Amniotic stem cell (primary cell): ENCODE results near the gene PIP5K1B.

Experiments used
- DNase-seq: peaks from one replicate; lab custom pipeline; 2025; lab: John Stamatoyannopoulos, UW

Gene PIP5K1B

DNA sequence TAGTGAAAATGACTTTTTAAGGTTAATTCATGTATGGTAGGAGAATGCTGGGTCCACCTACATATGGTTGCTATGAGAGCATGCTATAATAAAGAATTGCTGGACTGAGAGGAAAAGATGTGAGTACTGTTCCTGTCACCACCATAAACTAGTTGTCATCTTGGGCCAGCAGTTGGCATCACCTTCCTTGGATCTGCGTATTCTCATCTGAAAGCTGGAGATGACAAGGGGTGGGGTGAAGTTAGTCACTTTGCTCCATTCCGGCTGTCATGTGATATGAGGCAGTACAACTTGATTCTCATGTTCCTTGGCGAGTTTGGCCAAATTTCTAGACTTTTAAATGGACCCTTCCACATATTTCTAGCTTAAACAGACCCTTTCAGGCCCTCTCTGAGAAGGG, 33.3 kb downstream of the PIP5K1B start:
- no peak for DNase-seq

DNA sequence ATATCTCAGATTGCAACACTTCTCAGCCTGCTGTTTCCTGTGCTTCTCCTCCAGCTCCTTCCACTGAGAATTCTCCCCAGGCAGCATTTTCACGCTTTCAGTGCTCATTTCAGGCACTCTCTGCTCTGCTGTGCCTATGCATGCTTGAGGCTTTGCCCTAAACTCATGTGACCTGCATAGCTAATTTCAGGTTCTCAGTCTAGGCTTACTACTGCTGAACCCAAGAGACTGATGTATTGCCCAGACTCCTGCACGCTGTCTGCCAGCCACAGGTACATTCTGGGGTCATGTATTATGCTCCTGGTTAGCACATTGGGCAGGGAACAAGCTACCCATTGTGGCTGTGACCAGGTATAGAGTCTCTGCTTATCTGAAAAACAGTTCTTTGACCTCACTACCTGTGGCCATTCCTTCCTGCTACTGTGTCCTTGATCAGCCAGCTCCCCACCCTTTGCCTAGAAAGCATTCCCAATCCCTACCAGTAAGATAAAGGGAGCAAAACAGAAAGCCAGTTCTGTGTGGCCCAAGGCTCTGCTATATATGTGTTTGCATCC, 34.7 kb downstream of the PIP5K1B start:
- DNase-seq, result no peak

DNA sequence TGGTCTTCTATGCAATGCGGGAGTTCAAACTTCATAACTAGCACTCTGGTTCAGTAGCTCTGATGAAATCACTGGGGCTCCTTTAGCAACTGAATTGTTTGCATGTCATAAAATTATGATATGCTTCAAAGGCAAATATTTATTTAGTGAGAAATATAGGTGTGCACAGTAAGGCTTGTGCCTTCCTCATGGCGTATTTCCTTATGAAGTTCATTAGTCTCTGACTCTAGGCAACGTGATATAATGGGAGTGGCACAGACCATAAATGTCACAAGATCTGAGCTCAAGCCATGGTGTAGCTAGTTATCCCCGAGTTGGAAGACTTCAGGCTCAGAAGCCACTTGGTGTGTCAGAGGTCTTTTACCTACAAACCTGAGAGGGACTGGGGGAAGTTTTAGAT, 35.5 kb downstream of the PIP5K1B start:
- no peak for DNase-seq

DNA sequence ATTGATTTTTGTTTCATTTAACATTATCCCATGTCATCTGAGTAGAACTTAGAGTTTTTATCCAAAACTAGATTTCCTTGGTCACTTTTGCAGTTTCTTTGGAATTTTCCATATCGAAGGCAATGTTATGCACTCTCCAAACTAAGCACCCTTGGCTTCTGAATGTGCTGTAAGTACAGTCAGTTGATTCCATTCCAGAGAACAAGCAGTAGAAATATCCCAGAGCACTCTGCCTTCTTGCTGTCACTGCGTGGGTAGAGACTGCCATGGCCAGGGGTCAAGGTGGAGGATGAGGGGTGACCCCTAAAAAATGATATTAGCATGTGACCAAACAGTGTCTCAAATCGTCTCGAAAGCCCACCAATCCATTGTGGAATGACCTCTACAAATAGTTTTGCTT, 36.2 kb downstream of the PIP5K1B start:
- DNase-seq, result no peak

DNA sequence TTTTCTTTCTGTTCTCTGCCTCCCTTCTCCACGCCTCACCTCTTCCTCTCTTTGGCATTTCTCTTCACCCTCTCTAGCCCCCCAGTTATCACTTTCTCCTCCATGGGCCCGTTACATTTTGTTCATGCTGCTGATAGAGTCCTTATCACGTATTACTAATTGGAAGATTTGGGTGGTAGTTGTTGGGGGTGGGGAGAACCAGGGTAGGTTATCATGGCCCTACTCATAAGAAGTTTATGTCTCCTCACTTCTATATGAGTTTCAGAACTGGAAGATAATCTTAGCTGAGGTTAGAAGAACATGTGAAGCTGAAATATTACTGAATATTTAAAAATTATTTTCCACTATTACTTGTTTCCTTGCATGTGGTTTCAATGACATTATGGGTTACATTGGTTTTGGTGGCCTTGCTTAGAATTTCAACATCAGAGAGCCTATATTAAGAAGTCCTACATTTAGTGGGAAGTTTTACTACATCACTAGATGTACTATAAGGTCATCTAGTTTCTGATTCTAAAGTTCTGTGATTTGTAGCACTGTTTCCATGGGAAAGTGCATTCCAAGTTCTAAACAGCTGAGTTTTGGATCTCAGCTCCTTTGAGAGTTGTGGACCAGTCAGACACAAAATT, 36.8 kb downstream of the PIP5K1B start:
- DNase-seq, result no peak

DNA sequence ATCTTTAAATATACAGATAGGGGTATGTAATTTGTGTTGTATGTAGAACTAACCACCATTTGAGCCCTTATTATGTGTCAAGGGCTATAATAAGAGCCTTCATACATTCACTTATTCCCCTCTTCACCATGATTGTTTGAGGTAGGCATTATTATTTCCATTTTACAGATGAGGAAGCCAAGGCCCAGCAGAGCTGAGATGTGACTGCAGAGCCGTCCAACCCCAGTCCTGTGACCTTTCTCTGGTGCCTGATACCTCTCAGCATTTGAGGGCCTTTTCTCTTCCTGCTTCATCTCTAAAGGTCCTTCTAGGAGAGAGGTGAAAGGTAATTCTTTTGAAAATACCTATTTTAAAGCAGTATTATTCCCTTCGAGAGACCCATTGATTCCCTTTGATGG, 37.3 kb downstream of the PIP5K1B start:
- DNase-seq, result no peak

DNA sequence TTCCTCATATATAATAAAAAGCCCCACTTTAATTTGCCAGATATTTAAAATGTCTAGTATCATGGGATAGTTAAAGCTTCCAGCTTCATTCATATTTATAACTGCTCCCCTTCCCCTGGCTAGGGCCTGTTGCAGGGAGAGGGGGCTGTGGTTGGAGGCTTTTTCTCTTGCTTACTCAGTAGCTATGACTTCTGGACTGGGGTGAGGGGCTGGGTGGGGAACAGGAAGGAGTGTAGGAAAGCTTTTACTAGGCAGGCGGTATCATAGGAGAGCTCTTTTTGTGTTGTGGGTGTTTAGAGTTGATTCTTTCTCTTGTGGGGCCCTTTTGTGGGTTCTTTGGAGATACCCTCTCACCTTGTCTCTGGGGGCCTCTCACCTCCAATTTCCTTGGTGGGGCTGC, 39.4 kb downstream of the PIP5K1B start:
- DNase-seq, result no peak

DNA sequence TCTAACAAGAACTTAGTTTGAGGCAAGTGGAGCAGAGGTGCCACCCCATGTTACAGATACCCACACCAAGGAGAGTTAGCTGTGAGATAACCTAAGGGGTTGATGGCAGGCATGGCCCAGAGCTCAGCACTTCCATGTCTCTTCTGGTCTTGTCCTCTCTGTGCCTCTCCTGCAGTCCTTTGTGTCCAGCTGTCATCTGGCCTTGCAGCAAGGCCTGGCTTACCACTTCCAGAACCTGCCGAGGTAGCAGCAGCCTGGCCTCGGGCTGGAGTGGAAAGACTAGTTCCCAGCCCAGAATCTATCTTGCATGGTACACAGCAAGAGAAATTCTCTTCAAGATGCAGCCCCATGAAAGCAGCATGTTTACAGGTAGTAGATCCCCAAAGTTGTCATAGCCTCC, 41.5 kb downstream of the PIP5K1B start:
- DNase-seq, result no peak

DNA sequence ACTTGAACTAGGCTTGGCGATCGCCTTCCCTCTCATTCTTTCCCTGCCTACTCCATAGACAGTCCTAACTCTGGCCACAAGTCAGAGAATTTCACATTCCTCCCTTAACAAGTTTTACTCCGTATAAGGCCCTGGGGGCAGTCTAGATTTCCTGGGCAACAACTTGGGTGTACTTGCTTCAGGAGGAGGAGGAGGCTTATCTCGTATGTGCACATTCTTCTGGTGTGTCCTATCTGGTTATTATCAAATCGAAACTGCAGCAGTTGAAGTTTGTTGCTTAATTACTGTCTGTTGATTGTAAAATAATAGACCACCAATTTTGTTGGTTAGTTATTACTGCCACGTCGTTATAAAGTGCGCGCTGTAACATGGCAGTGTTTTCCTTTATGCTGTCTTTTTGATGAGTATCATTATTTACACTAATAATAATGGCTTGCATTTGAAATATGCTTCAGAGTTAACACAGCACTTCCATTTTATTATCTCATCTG, 42.0 kb downstream of the PIP5K1B start:
- no peak for DNase-seq

DNA sequence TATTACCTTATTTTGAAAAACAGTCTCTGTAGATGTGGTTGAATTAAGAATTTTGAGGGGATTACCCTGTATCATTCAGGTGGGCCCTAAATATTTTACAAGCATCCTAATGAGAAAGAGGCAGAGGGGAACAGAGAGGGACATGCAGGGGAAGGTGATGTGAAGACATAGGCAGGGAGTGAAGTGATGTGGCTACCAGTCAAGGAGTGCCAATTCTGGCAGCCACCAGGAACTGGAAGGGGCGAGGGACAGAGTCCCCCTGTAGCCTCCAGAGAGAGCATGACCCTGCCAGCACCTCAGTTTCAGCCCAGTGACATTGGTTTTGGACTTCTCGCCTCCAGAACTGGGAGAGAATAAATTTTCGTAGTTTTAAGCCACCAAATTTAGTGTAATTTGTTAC, 44.1 kb downstream of the PIP5K1B start:
- DNase-seq, result no peak

DNA sequence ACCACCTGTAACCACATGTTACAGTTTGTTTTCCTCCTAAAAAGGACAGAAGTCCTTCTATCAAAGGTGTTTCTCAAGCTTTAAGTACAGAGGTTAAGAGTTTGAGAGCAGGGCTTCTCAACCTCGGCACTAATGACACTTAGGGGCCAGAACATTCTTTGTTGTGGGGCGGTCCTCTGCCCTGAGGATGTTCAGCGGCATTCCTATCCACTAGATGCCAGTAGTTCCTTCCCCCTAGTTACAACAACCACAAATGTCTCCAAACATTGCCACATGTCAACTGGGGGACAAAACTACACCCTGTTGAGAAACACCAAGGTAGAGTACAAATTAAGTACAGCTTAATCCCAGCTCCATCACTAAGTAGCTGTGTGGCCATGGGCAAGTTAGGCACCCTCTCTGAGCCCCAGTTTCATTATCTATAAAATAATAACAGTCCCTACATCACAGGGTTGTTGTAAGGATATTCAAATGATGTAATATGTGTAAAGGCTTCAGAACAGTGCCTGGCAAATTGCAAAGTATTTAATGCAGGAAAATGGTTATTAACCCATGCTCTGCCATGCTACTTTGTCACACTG, 44.6 kb downstream of the PIP5K1B start:
- no peak for DNase-seq

DNA sequence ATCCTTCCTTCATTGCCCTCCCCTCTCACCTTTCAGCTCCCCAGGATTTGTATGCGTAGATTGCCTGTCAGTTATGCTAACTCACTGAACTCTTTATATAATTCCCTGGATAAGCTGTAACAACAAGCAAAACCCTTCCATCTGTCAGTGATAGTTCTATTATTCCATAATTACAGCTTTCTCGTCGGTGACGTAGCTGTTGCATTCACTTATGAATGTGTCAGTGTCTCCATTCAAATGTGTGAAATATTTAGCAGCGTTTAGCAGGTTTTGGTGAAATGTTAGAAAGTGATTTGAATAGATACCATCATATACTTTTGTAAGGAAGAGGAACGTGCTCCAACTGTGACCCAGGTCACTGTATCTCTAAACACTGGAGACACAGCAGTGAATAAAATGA, 45.2 kb downstream of the PIP5K1B start:
- DNase-seq, result no peak

DNA sequence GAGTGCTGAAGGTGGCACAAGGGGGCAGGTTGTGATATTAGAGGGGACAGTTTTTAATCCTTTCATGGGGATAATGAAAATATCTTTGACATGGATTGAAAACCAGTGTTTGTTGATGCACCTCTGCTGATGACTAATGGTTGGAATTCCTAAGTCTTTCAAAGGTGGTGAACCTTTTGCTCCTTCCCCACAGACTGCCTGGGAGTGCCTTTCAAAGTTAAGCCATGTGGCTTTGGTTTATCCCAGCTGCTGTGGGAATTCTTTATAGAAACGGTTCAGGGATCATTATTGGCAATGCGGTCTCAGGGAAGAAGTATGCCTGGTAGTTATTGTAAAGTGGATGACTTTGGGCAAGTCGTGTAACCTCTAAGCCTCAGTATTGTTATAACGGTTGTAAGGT, 45.7 kb downstream of the PIP5K1B start:
- no peak for DNase-seq

DNA sequence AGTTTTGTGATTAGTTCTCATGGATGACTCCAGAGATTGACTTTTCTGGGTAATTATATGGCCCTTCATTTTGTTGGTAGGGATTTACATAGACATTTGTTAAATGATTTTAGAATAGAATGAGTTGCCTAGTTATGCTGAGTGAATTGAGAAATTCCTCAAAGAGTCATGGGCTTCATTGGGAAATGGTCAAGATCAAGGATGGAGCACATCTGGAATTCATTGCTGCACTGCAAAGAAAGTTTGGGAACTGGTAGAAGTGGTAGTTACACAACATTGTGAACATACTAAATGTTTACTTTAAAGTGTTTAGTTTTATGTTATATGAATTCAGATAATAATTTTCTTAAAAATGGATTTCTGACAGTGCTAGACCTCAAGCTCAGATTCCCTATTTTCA, 46.5 kb downstream of the PIP5K1B start:
- DNase-seq, result no peak

DNA sequence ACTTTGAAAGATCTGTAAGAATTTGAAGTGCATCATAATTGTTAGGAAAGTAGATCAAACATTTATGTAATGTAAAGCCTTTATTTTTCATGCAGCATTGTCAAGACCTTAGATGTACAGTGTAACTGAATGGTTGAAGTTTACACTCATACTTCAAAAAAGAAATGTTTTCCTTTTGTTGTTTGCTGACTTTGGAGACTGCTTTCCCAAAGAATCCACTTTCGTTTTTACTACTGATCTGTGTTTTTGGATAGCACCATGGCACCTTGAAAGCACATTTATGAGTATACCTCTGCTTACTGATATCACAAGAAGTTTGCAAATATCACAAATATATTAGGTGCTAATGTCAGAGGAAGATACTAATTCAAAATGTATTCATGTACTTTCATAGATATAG, 50.0 kb downstream of the PIP5K1B start:
- DNase-seq, result no peak

DNA sequence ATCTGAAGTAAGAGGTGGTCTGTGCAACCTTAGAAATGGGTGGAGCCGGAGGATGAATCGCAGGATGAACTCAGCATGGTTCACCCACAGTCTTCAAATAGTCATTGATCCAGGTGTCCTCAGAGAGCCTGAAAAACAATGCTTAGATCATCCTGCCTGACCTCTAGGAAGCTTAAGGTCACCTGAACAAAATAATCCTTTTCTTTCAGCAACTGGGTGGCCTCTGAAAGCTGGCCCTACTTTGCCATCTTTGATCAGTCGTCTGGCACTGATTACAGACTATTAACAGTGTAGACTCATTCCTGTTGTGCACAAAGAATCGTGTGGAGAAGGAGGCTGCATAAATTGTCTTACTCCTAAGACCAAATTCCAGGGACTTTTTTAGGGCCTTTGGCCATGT, 50.7 kb downstream of the PIP5K1B start:
- no peak for DNase-seq

DNA sequence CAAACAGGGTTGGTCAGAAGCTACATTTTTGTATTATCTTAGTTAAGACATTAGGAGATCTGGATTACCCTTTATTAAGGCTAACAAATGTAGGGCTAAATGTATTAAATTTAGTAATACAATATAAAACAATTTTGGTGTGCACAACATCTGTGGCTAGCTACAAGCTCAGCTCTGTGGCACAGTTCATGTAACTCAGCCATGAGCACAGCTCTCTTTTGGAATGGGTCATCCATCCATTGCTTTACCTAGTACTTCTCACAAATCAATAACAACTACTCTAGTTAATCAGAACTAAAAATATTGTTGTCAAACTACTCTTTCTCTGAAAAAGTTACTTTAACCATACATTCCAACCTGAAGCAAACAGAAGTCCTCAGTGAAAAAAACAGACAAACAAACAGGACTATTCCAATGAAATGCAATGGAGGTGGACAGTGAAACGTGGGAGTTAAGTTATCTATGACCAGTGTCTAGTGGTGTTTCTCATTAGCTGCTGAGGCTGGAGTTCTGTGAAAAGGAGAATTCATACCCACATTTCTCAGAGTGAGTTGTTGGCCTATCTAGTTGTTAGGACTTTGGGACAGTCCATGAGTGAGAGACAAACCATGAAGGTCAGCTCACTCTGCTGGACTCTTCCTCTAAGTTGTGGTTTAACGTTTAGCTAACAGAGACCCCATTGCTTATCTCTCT, 55.1 kb downstream of the PIP5K1B start:
- no peak for DNase-seq

DNA sequence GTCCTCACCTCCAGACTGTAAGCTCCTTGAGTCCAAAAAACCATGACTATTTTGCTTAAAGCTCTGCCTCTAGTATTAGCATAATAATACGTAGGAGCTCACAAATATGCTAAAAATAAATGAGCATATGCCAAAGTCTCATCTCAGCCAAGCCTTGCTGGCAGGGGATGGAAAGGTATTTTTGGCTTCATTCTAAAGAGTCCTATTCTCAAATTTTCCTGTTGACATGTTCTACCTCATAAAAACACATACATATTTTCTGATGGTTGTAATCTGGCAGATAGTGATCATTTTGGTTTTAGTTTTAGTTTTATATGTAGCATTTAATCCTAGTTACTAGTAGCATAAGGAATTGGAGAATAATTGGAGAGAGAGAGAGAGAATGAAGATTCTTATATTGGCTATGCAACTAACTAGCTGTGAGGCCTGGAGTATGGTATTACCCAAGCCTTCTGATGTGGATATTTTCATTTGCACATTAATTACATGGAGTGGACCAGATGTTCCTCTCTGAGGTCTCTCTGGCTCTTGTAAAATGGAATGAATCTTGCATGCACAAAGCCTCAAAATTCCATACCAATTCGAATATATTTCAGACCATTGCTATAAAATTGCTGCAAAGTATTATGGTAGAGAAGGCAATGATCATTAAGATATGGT, 55.8 kb downstream of the PIP5K1B start:
- DNase-seq, result no peak

DNA sequence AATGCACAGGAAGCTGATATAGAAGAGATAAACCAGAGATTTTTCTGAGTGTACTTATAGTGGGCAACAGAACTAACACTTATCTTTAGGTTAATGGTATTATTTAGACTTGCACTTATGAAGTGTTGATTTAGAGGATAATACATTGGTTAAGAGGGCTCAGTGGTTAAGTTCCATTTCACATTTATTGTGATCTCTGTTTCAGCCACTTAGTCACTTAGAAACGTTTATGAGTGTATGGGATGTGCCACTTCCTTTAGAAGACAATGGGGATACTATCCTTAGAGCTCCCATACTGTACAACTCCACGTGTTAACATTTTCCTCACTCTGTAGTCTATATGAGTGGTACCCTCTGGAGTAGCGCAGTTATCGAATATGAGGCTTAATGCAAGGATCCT, 57.5 kb downstream of the PIP5K1B start:
- no peak for DNase-seq

DNA sequence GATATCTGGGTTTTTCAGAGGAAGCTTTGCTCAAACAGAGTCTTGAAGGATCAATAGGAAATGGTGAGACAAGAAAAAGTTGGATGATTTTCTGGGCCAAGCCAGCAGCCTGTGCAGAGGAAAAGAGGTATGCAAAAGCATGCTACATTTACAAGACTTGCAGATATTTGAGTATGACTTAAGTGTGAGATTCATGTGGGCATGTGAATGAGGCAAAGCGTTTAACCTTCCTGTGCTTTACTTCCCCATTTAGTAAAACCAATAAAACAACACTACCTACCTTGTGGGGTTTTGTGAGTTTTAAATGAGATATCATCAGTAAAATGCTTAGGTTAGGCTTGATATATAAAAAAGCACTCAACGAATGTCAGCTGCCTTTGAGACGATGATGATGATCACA, 58.1 kb downstream of the PIP5K1B start:
- DNase-seq, result no peak

DNA sequence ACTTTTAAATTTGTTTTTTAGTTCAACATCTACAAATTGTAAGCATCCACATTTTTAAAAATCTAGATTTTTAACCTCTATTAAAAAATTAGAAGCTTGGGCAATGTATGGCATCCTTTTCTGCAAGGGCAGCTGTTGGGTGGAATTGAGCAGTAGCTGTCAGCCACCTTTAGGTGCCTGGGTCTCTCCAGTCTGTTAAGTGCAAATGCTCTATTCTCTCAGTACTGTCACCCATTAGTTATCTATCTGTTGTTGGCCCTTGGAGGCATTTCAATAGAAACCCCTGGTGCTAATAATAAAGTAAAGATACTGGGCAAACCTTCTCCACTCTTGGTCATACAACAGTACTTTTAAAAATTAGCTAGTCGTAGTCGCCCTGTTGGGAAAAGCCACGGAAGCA, 63.6 kb downstream of the PIP5K1B start:
- DNase-seq, result no peak

DNA sequence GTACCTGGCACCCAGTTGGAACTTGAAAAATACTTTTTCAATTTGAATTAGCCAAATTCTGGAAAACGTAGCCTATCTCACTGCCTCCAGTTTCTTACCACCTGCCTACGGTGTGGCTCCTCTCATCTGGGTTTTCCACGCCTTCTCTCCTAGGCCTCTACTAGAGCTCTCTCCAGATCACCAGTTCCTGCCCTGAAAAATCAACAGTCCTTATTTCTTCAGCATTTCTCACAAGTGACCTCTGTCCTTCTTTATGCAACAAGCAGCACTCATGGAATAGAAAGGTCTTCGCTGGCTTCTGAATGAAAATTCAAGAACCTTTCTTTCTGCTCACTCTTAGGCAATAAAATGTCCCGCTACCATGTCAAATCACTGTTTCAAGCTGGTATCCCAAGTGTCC, 64.8 kb downstream of the PIP5K1B start:
- no peak for DNase-seq

DNA sequence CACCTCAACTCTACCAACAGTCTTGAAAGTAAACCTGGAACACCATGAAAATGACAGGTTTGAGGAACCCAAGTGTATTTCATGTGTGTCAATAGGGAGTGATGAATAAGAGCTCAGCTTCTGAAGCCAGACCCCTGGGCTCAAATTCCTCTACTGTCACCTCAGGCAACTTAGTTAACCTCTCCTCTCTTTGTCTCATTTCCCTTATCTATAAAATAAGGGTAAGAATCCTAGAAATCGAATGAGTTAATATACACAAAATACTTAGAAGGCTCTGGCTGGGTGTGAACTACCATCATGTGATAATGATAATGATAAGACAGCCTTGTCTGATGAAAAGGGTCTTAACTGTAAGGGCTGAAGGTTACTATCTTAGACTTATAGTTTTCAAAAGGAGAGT, 66.3 kb downstream of the PIP5K1B start:
- DNase-seq, result no peak
